Measurements from ENCODE around the gene TRIML2. TPM values are rescaled to one million over a fixed set of nuclear protein-coding genes. Genes with fewer than 3 reads are reported as not detected.

Gene TRIML2
- polyA plus RNA-seq, 1 donor from 2014 or later: not detected

- no peaks in the 10 kb centered on the region for H3F3A ChIP-seq (ENCODE audit: insufficient read depth, low read length, poor library complexity, severe bottlenecking)
Measured at GRCh38 chr4:188146618-188147017, 37.2 kb upstream of the TRIML2 start.

GRCh38 chr4:188145601-188146000 lies 36.2 kb upstream of the TRIML2 start:
- no peaks in the 10 kb centered on the region for H3K9me3 ChIP-seq (ENCODE audit: low read length)
- no peak for TF ChIP-seq TAF1 (IDR thresholded peaks at IDR 0.05; ENCODE audit: low read depth)
- no peak for TF ChIP-seq EZH2 (IDR thresholded peaks at IDR 0.05; ENCODE audit: borderline replicate concordance, insufficient read depth, low read length, poor library complexity, severe bottlenecking)
- TF ChIP-seq, protein P1, sequence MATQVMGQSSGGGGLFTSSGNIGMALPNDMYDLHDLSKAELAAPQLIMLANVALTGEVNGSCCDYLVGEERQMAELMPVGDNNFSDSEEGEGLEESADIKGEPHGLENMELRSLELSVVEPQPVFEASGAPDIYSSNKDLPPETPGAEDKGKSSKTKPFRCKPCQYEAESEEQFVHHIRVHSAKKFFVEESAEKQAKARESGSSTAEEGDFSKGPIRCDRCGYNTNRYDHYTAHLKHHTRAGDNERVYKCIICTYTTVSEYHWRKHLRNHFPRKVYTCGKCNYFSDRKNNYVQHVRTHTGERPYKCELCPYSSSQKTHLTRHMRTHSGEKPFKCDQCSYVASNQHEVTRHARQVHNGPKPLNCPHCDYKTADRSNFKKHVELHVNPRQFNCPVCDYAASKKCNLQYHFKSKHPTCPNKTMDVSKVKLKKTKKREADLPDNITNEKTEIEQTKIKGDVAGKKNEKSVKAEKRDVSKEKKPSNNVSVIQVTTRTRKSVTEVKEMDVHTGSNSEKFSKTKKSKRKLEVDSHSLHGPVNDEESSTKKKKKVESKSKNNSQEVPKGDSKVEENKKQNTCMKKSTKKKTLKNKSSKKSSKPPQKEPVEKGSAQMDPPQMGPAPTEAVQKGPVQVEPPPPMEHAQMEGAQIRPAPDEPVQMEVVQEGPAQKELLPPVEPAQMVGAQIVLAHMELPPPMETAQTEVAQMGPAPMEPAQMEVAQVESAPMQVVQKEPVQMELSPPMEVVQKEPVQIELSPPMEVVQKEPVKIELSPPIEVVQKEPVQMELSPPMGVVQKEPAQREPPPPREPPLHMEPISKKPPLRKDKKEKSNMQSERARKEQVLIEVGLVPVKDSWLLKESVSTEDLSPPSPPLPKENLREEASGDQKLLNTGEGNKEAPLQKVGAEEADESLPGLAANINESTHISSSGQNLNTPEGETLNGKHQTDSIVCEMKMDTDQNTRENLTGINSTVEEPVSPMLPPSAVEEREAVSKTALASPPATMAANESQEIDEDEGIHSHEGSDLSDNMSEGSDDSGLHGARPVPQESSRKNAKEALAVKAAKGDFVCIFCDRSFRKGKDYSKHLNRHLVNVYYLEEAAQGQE (IDR thresholded peaks at IDR 0.05; ENCODE audit: borderline replicate concordance): no peak
- no peak for TF ChIP-seq RAD21 (conservative IDR thresholded peaks at IDR 0.05)
- TF ChIP-seq SMC3 (conservative IDR thresholded peaks at IDR 0.05; ENCODE audit: poor library complexity): no peak
- no peak for TF ChIP-seq CTCF (IDR thresholded peaks at IDR 0.05; ENCODE audit: poor library complexity, severe bottlenecking)
- no peak for TF ChIP-seq POLR2AphosphoS5 (IDR thresholded peaks at IDR 0.05)
- TF ChIP-seq EP300 (conservative IDR thresholded peaks at IDR 0.05; ENCODE audit: poor library complexity, severe bottlenecking): no peak
- no peak for TF ChIP-seq MXI1 (conservative IDR thresholded peaks at IDR 0.05; ENCODE audit: poor library complexity, severe bottlenecking)
- H3K9ac ChIP-seq (ENCODE audit: low read length): no peak overlapping the region

More at GRCh38 chr4:188146618-188147017, 37.2 kb upstream of the TRIML2 start:
- no peak overlapping the region for H3K4me2 ChIP-seq (ENCODE audit: low read length)
- no peak overlapping the region for H2AFZ ChIP-seq (ENCODE audit: low read depth, low read length)
- no peak overlapping the region for H3K27ac ChIP-seq (ENCODE audit: low read length)
- no peaks in the 10 kb centered on the region for H3K36me3 ChIP-seq (ENCODE audit: insufficient read depth, low read length)
- H3K79me2 ChIP-seq (replicated peaks; ENCODE audit: insufficient read depth, low read length): no peaks in the 10 kb centered on the region
- H3K9ac ChIP-seq (ENCODE audit: low read length): no peak overlapping the region
- H3K4me3 ChIP-seq (ENCODE audit: low read length): no peak overlapping the region
- H3K27me3 ChIP-seq (ENCODE audit: insufficient read depth, low read depth, low read length): no peaks in the 10 kb centered on the region
- no peaks in the 10 kb centered on the region for H4K20me1 ChIP-seq (ENCODE audit: insufficient read depth)
- no peaks in the 10 kb centered on the region for H3K9me2 ChIP-seq (ENCODE audit: insufficient read depth, low read length)
- no peak for TF ChIP-seq EZH2 (IDR thresholded peaks at IDR 0.05; ENCODE audit: borderline replicate concordance, insufficient read depth, low read length, poor library complexity, severe bottlenecking)
- TF ChIP-seq, protein P1 (IDR thresholded peaks at IDR 0.05; ENCODE audit: borderline replicate concordance): no peak
- no peak for TF ChIP-seq MXI1 (conservative IDR thresholded peaks at IDR 0.05; ENCODE audit: poor library complexity, severe bottlenecking)
- TF ChIP-seq RAD21 (conservative IDR thresholded peaks at IDR 0.05): no peak
- no peak for TF ChIP-seq SMC3 (conservative IDR thresholded peaks at IDR 0.05; ENCODE audit: poor library complexity)
- no peak for TF ChIP-seq EP300 (conservative IDR thresholded peaks at IDR 0.05; ENCODE audit: poor library complexity, severe bottlenecking)
- no peak for TF ChIP-seq CTCF (IDR thresholded peaks at IDR 0.05; ENCODE audit: poor library complexity, severe bottlenecking)
- no peak for TF ChIP-seq POLR2AphosphoS5 (IDR thresholded peaks at IDR 0.05)
- no peaks in the 10 kb centered on the region for H3K9me3 ChIP-seq (ENCODE audit: low read length)

More at GRCh38 chr4:188145601-188146000, 36.2 kb upstream of the TRIML2 start:
- Histone ChIP-seq H3F3A (ENCODE audit: insufficient read depth, low read length, poor library complexity, severe bottlenecking) (no peaks in the 10 kb centered on the region), H3K36me3 (ENCODE audit: insufficient read depth, low read length) (no peaks in the 10 kb centered on the region), H3K79me2 (replicated peaks; ENCODE audit: insufficient read depth, low read length) (no peaks in the 10 kb centered on the region), H3K4me3 (ENCODE audit: low read length) (no peak overlapping the region), H3K4me2 (ENCODE audit: low read length) (no peak overlapping the region), H3K27ac (ENCODE audit: low read length) (no peak overlapping the region), H4K20me1 (ENCODE audit: insufficient read depth) (no peaks in the 10 kb centered on the region), H2AFZ (ENCODE audit: low read depth, low read length) (no peak overlapping the region), H3K9me2 (ENCODE audit: insufficient read depth, low read length) (no peaks in the 10 kb centered on the region), H3K27me3 (ENCODE audit: insufficient read depth, low read depth, low read length) (no peaks in the 10 kb centered on the region)

All from neural cell (in vitro differentiated cells).